ENCODE data around the gene PRKAR1B.

- TF ChIP-seq, protein P1, sequence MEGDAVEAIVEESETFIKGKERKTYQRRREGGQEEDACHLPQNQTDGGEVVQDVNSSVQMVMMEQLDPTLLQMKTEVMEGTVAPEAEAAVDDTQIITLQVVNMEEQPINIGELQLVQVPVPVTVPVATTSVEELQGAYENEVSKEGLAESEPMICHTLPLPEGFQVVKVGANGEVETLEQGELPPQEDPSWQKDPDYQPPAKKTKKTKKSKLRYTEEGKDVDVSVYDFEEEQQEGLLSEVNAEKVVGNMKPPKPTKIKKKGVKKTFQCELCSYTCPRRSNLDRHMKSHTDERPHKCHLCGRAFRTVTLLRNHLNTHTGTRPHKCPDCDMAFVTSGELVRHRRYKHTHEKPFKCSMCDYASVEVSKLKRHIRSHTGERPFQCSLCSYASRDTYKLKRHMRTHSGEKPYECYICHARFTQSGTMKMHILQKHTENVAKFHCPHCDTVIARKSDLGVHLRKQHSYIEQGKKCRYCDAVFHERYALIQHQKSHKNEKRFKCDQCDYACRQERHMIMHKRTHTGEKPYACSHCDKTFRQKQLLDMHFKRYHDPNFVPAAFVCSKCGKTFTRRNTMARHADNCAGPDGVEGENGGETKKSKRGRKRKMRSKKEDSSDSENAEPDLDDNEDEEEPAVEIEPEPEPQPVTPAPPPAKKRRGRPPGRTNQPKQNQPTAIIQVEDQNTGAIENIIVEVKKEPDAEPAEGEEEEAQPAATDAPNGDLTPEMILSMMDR (conservative IDR thresholded peaks at IDR 0.05), result no peak
- no peak for TF ChIP-seq ZFX (IDR thresholded peaks at IDR 0.05)
Measured at GRCh38 chr7:620056-620455, 107.0 kb downstream of the PRKAR1B start.

All from C4-2B (cell line).